GM23338 (cell line): ENCODE data around the gene XKR7. TPM values are rescaled to one million over a fixed set of nuclear protein-coding genes. Genes with fewer than 3 reads are reported as not detected.

ENCODE experiments used
- ATAC-seq: fragments of 200-7000 bp; cut with Tn5 transposase; 3 replicates; pipeline ENCODE4 v1.9.1; 2020
- DNase-seq: peaks from one replicate; pipeline ENCODE4 v3.0.0-alpha.2; 2015; ENCODE audit warnings: low spot score
- H2AFZ ChIP-seq: fragments of 200-600 bp; sonication (generic); 2 replicates; pipeline ENCODE4 v1.8.0; 2016; ENCODE audit warnings: antibody characterized with exemption, mild to moderate bottlenecking, moderate library complexity
- H3F3A ChIP-seq: fragments of 200-600 bp; sonication (generic); replicated peaks from 2 replicates; pipeline ENCODE4 v1.8.0; 2017; ENCODE audit warnings: antibody characterized with exemption, mixed run types, low read depth
- H3K27ac ChIP-seq: fragments of 200-600 bp; sonication (generic); 2 replicates; pipeline ENCODE4 v1.6.1; 2016; ENCODE audit warnings: low read depth
- H3K27me3 ChIP-seq: fragments of 200-600 bp; sonication (generic); 2 replicates; pipeline ENCODE4 v1.8.0; 2016; ENCODE audit warnings: mild to moderate bottlenecking, mixed run types, moderate library complexity; ENCODE audit not compliant: insufficient read depth
- H3K36me3 ChIP-seq: fragments of 200-600 bp; sonication (generic); 2 replicates; pipeline ENCODE4 v1.8.0; 2016; ENCODE audit warnings: mild to moderate bottlenecking; ENCODE audit not compliant: insufficient read depth
- H3K4me1 ChIP-seq: fragments of 200-600 bp; sonication (generic); 2 replicates; pipeline ENCODE4 v1.8.0; 2016; ENCODE audit warnings: mild to moderate bottlenecking, moderate library complexity; ENCODE audit not compliant: insufficient read depth
- H3K4me2 ChIP-seq: fragments of 200-600 bp; sonication (generic); 2 replicates; pipeline ENCODE4 v1.7.1; 2017; ENCODE audit warnings: mixed run types
- H3K4me3 ChIP-seq: fragments of 200-600 bp; sonication (generic); 2 replicates; pipeline ENCODE4 v1.6.1; 2016; ENCODE audit warnings: mixed run types
- H3K79me2 ChIP-seq: fragments of 200-600 bp; sonication (generic); replicated peaks from 2 replicates; pipeline ENCODE4 v1.8.0; 2017; ENCODE audit warnings: mild to moderate bottlenecking; ENCODE audit not compliant: insufficient read depth
- H3K9me2 ChIP-seq: fragments of 200-600 bp; sonication (generic); 2 replicates; pipeline ENCODE4 v1.8.0; 2017; ENCODE audit not compliant: insufficient read depth
- H4K20me1 ChIP-seq: fragments of 200-600 bp; sonication (generic); replicated peaks from 2 replicates; pipeline ENCODE4 v1.8.0; 2017; ENCODE audit warnings: mild to moderate bottlenecking; ENCODE audit not compliant: insufficient read depth
- H3K27ac Mint-ChIP-seq: 2 replicates; pipeline ENCODE4 v1.8.0; 2020; ENCODE audit warnings: inconsistent platforms, mild to moderate bottlenecking, moderate library complexity, mixed read lengths
- H3K27me3 Mint-ChIP-seq: 3 replicates; pipeline ENCODE4 v1.8.0; 2022; ENCODE audit warnings: low read depth, mild to moderate bottlenecking, moderate library complexity, mixed read lengths, inconsistent platforms; ENCODE audit not compliant: insufficient read depth, poor library complexity
- H3K36me3 Mint-ChIP-seq: 3 replicates; pipeline ENCODE4 v1.8.0; 2021; ENCODE audit warnings: low read depth, mild to moderate bottlenecking, inconsistent platforms, moderate library complexity, mixed read lengths
- H3K4me1 Mint-ChIP-seq: 3 replicates; pipeline ENCODE4 v1.8.0; 2020; ENCODE audit warnings: mild to moderate bottlenecking, inconsistent platforms, mixed read lengths
- H3K4me3 Mint-ChIP-seq: 3 replicates; pipeline ENCODE4 v1.8.0; 2021; ENCODE audit warnings: moderate library complexity, mild to moderate bottlenecking, inconsistent platforms, mixed read lengths
- H3K9me3 Mint-ChIP-seq: 3 replicates; pipeline ENCODE4 v1.8.0; 2020; ENCODE audit warnings: moderate library complexity, mild to moderate bottlenecking, inconsistent platforms, mixed read lengths
- EZH2 ChIP-seq: fragments of 200-600 bp; sonication (generic); IDR thresholded peaks from one replicate; pipeline ENCODE4 v1.8.0; 2017; ENCODE audit warnings: antibody characterized with exemption, mild to moderate bottlenecking, low read depth; ENCODE audit not compliant: unreplicated experiment
- JUNB ChIP-seq: IDR thresholded peaks from one replicate; pipeline ENCODE4 v1.6.1; 2016; ENCODE audit warnings: antibody characterized with exemption; ENCODE audit not compliant: unreplicated experiment
- POLR2AphosphoS5 ChIP-seq: IDR thresholded peaks from 2 replicates; pipeline ENCODE4 v1.6.1; 2016; ENCODE audit warnings: antibody characterized with exemption, low read depth
- ZNF114 ChIP-seq: fragments of 250-450 bp; sonication (Bioruptor Pico); IDR thresholded peaks from 2 replicates; pipeline ENCODE4 v1.5.0; 2020; ENCODE audit warnings: mild to moderate bottlenecking, moderate library complexity
- ZNF331 ChIP-seq: fragments of 250-450 bp; sonication (Bioruptor Pico); IDR thresholded peaks from 2 replicates; pipeline ENCODE4 v1.5.0; 2020; ENCODE audit warnings: low read depth, mild to moderate bottlenecking, moderate library complexity
- polyA plus RNA-seq: library from polyadenylated mRNA; unstranded; fragments of >200 nt; fragmentation: Nextera tagmentation; extraction: Ambion mirVana; gene quantifications from 2 replicates; pipeline ENCODE4 v1.2.1, GENCODE V29; 2016
- total RNA-seq: library from RNA; depleted of rRNA; stranded (reverse); fragments of >200 nt; shearing (Covaris generic); gene quantifications from 2 replicates; pipeline ENCODE4 v1.2.3, GENCODE V29; 2014
- TF ChIP-seq, protein P1 (sequence below): fragments of 250-450 bp; sonication (Bioruptor Pico); IDR thresholded peaks from 2 replicates; pipeline ENCODE4 v1.5.0; 2020; ENCODE audit warnings: mild to moderate bottlenecking, moderate library complexity
- TF ChIP-seq, protein P2 (sequence below), 2 experiments: fragments of 200-600 bp in 1 of 2; sonication (generic) in 1 of 2; conservative IDR thresholded peaks; 2 replicates each; pipeline versions ENCODE4 v1.5.1 to v1.6.1; 2016 to 2017; ENCODE audit warnings: antibody characterized with exemption in 2 of 2, low read depth in 2 of 2, mild to moderate bottlenecking in 2 of 2, moderate library complexity in 1 of 2
- TF ChIP-seq, protein P3 (sequence below): IDR thresholded peaks from one replicate; pipeline ENCODE4 v1.6.1; 2018; ENCODE audit warnings: antibody characterized with exemption; ENCODE audit not compliant: unreplicated experiment

The XKR7 gene
- total and polyA plus RNA-seq, 2 experiments from 2014 or later, result 0.61 to 3.9 TPM

DNA sequence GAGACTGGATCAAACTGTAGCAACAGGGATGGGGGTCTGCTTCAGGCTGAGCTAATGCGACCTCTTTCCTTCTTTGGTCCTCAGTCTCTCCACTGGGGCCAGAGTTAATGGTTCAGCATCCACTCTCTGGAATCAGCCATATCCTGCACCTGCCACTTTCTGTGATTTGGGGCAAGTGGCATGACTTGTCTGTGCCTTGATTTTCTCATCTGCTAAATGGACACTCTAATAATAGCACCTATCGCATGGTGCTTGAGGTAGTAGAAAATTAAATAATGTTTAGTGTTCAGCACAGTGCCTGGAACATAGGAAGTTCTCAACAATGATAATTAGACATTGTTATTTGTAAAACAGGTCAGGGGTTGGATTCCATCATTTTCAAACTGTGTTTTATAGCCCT, 6.3 kb downstream of the XKR7 start:
- H3K9me2 ChIP-seq, result no peaks in the 10 kb centered on the region
- peaks cover 19% of the 10 kb centered on the region for H4K20me1 ChIP-seq
- Mint-ChIP-seq H3K4me1 (peaks cover 35% of the 10 kb centered on the region), H3K27ac (no peak overlapping the region; the same call in 1 of the 2 replicates), H3K4me3 (no peak overlapping the region), H3K36me3 (peaks cover 3% of the 10 kb centered on the region; the same call in 1 of the 3 replicates), H3K9me3 (peaks cover 15% of the 10 kb centered on the region; the same call in 2 of the 3 replicates), H3K27me3 (peaks cover 11% of the 10 kb centered on the region)
- H3K4me3 ChIP-seq, result peak overlapping the region; percentile 48
- TF ChIP-seq ZNF331 (CRISPR knock-in tag), result no peak
- TF ChIP-seq POLR2AphosphoS5, result no peak
- TF ChIP-seq, protein P1, sequence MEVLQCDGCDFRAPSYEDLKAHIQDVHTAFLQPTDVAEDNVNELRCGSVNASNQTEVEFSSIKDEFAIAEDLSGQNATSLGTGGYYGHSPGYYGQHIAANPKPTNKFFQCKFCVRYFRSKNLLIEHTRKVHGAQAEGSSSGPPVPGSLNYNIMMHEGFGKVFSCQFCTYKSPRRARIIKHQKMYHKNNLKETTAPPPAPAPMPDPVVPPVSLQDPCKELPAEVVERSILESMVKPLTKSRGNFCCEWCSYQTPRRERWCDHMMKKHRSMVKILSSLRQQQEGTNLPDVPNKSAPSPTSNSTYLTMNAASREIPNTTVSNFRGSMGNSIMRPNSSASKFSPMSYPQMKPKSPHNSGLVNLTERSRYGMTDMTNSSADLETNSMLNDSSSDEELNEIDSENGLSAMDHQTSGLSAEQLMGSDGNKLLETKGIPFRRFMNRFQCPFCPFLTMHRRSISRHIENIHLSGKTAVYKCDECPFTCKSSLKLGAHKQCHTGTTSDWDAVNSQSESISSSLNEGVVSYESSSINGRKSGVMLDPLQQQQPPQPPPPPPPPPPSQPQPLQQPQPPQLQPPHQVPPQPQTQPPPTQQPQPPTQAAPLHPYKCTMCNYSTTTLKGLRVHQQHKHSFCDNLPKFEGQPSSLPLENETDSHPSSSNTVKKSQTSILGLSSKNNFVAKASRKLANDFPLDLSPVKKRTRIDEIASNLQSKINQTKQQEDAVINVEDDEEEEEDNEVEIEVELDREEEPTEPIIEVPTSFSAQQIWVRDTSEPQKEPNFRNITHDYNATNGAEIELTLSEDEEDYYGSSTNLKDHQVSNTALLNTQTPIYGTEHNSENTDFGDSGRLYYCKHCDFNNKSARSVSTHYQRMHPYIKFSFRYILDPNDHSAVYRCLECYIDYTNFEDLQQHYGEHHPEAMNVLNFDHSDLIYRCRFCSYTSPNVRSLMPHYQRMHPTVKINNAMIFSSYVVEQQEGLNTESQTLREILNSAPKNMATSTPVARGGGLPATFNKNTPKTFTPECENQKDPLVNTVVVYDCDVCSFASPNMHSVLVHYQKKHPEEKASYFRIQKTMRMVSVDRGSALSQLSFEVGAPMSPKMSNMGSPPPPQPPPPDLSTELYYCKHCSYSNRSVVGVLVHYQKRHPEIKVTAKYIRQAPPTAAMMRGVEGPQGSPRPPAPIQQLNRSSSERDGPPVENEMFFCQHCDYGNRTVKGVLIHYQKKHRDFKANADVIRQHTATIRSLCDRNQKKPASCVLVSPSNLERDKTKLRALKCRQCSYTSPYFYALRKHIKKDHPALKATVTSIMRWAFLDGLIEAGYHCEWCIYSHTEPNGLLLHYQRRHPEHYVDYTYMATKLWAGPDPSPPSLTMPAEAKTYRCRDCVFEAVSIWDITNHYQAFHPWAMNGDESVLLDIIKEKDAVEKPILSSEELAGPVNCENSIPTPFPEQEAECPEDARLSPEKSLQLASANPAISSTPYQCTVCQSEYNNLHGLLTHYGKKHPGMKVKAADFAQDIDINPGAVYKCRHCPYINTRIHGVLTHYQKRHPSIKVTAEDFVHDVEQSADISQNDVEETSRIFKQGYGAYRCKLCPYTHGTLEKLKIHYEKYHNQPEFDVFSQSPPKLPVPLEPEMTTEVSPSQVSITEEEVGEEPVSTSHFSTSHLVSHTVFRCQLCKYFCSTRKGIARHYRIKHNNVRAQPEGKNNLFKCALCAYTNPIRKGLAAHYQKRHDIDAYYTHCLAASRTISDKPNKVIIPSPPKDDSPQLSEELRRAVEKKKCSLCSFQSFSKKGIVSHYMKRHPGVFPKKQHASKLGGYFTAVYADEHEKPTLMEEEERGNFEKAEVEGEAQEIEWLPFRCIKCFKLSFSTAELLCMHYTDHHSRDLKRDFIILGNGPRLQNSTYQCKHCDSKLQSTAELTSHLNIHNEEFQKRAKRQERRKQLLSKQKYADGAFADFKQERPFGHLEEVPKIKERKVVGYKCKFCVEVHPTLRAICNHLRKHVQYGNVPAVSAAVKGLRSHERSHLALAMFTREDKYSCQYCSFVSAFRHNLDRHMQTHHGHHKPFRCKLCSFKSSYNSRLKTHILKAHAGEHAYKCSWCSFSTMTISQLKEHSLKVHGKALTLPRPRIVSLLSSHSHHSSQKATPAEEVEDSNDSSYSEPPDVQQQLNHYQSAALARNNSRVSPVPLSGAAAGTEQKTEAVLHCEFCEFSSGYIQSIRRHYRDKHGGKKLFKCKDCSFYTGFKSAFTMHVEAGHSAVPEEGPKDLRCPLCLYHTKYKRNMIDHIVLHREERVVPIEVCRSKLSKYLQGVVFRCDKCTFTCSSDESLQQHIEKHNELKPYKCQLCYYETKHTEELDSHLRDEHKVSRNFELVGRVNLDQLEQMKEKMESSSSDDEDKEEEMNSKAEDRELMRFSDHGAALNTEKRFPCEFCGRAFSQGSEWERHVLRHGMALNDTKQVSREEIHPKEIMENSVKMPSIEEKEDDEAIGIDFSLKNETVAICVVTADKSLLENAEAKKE (CRISPR knock-in tag), result no peak
- no peak for TF ChIP-seq JUNB
- TF ChIP-seq, protein P2, sequence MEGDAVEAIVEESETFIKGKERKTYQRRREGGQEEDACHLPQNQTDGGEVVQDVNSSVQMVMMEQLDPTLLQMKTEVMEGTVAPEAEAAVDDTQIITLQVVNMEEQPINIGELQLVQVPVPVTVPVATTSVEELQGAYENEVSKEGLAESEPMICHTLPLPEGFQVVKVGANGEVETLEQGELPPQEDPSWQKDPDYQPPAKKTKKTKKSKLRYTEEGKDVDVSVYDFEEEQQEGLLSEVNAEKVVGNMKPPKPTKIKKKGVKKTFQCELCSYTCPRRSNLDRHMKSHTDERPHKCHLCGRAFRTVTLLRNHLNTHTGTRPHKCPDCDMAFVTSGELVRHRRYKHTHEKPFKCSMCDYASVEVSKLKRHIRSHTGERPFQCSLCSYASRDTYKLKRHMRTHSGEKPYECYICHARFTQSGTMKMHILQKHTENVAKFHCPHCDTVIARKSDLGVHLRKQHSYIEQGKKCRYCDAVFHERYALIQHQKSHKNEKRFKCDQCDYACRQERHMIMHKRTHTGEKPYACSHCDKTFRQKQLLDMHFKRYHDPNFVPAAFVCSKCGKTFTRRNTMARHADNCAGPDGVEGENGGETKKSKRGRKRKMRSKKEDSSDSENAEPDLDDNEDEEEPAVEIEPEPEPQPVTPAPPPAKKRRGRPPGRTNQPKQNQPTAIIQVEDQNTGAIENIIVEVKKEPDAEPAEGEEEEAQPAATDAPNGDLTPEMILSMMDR (conservative IDR thresholded peaks at IDR 0.05; ENCODE audit: low read depth in 2 of 2), result no peak
- TF ChIP-seq, protein P3, sequence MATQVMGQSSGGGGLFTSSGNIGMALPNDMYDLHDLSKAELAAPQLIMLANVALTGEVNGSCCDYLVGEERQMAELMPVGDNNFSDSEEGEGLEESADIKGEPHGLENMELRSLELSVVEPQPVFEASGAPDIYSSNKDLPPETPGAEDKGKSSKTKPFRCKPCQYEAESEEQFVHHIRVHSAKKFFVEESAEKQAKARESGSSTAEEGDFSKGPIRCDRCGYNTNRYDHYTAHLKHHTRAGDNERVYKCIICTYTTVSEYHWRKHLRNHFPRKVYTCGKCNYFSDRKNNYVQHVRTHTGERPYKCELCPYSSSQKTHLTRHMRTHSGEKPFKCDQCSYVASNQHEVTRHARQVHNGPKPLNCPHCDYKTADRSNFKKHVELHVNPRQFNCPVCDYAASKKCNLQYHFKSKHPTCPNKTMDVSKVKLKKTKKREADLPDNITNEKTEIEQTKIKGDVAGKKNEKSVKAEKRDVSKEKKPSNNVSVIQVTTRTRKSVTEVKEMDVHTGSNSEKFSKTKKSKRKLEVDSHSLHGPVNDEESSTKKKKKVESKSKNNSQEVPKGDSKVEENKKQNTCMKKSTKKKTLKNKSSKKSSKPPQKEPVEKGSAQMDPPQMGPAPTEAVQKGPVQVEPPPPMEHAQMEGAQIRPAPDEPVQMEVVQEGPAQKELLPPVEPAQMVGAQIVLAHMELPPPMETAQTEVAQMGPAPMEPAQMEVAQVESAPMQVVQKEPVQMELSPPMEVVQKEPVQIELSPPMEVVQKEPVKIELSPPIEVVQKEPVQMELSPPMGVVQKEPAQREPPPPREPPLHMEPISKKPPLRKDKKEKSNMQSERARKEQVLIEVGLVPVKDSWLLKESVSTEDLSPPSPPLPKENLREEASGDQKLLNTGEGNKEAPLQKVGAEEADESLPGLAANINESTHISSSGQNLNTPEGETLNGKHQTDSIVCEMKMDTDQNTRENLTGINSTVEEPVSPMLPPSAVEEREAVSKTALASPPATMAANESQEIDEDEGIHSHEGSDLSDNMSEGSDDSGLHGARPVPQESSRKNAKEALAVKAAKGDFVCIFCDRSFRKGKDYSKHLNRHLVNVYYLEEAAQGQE, result no peak
- no peak for TF ChIP-seq ZNF114 (CRISPR knock-in tag)
- TF ChIP-seq EZH2, result no peak
- ATAC-seq, result no peak
- H3K4me1 ChIP-seq, result peaks cover 33% of the 10 kb centered on the region
- H3F3A ChIP-seq, result peaks cover 21% of the 10 kb centered on the region
- H3K27me3 ChIP-seq, result peaks cover 14% of the 10 kb centered on the region
- DNase-seq, result no peak
- H3K36me3 ChIP-seq, result no peaks in the 10 kb centered on the region
- no peak overlapping the region for H2AFZ ChIP-seq
- H3K4me2 ChIP-seq, result peak overlapping the region; percentile 75
- H3K27ac ChIP-seq, result peak overlapping the region; percentile 54
- no peaks in the 10 kb centered on the region for H3K79me2 ChIP-seq
